IMR-90 (cell line): Measurements from ENCODE around the gene XIRP1. TPM values are rescaled to one million over a fixed set of nuclear protein-coding genes. Genes with fewer than 3 reads are reported as not detected.
A peak's percentile ranks its signal among the peaks of the same experiment; 100 is the strongest.

Experiments
- ATAC-seq: fragments of 200-7000 bp; cut with Tn5 transposase; 2 replicates; pipeline ENCODE4 v1.9.1; 2020; ENCODE audit warnings: low read depth, mild to moderate bottlenecking, moderate library complexity
- BruUV-seq: library from RNA; stranded (reverse); fragments of 400-500 nt; replicated peaks from 2 replicates; lab custom pipeline; 2021; lab: Mats Ljungman, UMichigan
- CTCF ChIA-PET: fragments of 300-600 bp; formaldehyde crosslinking; extraction: SDS; loops from one replicate; lab custom pipeline; 2021; ENCODE audit warnings: antibody characterized with exemption; lab: Yijun Ruan, JAX
- POLR2A ChIA-PET: fragments of 300-600 bp; sonication (Branson Sonifier 250); formaldehyde crosslinking; loops from one replicate; lab custom pipeline; 2022; ENCODE audit warnings: antibody characterized with exemption; ENCODE audit not compliant: unreplicated experiment; lab: Charles Lee
- DNase-seq: peaks from one replicate; pipeline ENCODE4 v3.0.0; 2013
- H2AFZ ChIP-seq: replicated peaks from 2 replicates; pipeline ENCODE3; 2013; ENCODE audit warnings: low read length, mild to moderate bottlenecking; ENCODE audit not compliant: poor library complexity
- H2AK5ac ChIP-seq: 2 replicates; pipeline ENCODE4 v1.6.1; 2013; ENCODE audit warnings: low read depth, low read length, inconsistent platforms
- H2AK9ac ChIP-seq: replicated peaks from 2 replicates; pipeline ENCODE3; 2013; ENCODE audit warnings: mild to moderate bottlenecking, low read depth, low read length, moderate library complexity; ENCODE audit not compliant: poor library complexity
- H2BK120ac ChIP-seq: 2 replicates; pipeline ENCODE4 v1.6.1; 2013; ENCODE audit warnings: low read depth, low read length, inconsistent platforms
- H2BK15ac ChIP-seq: 3 replicates; pipeline ENCODE4 v1.6.1; 2013; ENCODE audit warnings: low read depth, low read length, inconsistent platforms
- H2BK20ac ChIP-seq: 2 replicates; pipeline ENCODE4 v1.6.1; 2013; ENCODE audit warnings: low read depth, mild to moderate bottlenecking, inconsistent platforms, low read length, moderate library complexity
- H2BK5ac ChIP-seq: 2 replicates; pipeline ENCODE4 v1.6.1; 2013; ENCODE audit warnings: mild to moderate bottlenecking, low read depth, low read length, inconsistent platforms; ENCODE audit not compliant: poor library complexity, severe bottlenecking
- H3K14ac ChIP-seq: replicated peaks from 2 replicates; pipeline ENCODE4 v1.6.1; 2013; ENCODE audit warnings: low read depth, low read length, inconsistent platforms
- H3K18ac ChIP-seq: 2 replicates; pipeline ENCODE4 v1.6.1; 2013; ENCODE audit warnings: low read depth, low read length, control low read depth
- H3K23ac ChIP-seq: 2 replicates; pipeline ENCODE4 v1.6.1; 2013; ENCODE audit warnings: low read depth, low read length, inconsistent platforms
- H3K27ac ChIP-seq: 2 replicates; pipeline ENCODE4 v1.5.1; 2013; ENCODE audit warnings: mild to moderate bottlenecking, control low read depth, low read length; ENCODE audit not compliant: insufficient read depth
- H3K27me3 ChIP-seq: 2 replicates; pipeline ENCODE4 v1.6.1; 2013; ENCODE audit warnings: low read length; ENCODE audit not compliant: control insufficient read depth, insufficient read depth
- H3K36me3 ChIP-seq: 2 replicates; pipeline ENCODE4 v1.6.1; 2013; ENCODE audit warnings: low read length, mixed read lengths; ENCODE audit not compliant: control insufficient read depth, insufficient read depth
- H3K4ac ChIP-seq: 2 replicates; pipeline ENCODE4 v1.6.1; 2013; ENCODE audit warnings: low read depth, low read length, inconsistent platforms
- H3K4me1 ChIP-seq: 2 replicates; pipeline ENCODE4 v1.6.1; 2013; ENCODE audit warnings: low read length, mixed read lengths; ENCODE audit not compliant: control insufficient read depth, insufficient read depth
- H3K4me2 ChIP-seq: 2 replicates; pipeline ENCODE4 v1.6.1; 2013; ENCODE audit warnings: low read depth, mild to moderate bottlenecking, control low read depth, low read length, moderate library complexity
- H3K4me3 ChIP-seq: 2 replicates; pipeline ENCODE4 v1.5.1; 2013; ENCODE audit warnings: low read depth, mild to moderate bottlenecking, control low read depth, low read length, moderate library complexity; ENCODE audit not compliant: insufficient read depth
- H3K56ac ChIP-seq: 2 replicates; pipeline ENCODE4 v1.6.1; 2013; ENCODE audit warnings: low read length, inconsistent platforms; ENCODE audit not compliant: insufficient read depth; ENCODE audit errors: extremely low read depth
- H3K79me1 ChIP-seq, 2 experiments: 2 replicates each; pipeline ENCODE4 v1.6.1; 2013; ENCODE audit warnings: low read length in 2 of 2, inconsistent platforms in 1 of 2, low read depth in 1 of 2
- H3K9ac ChIP-seq: 2 replicates; pipeline ENCODE4 v1.6.1; 2013; ENCODE audit warnings: low read depth, low read length, control low read depth
- H3K9me1 ChIP-seq: 2 replicates; pipeline ENCODE4 v1.6.1; 2013; ENCODE audit warnings: low read length, inconsistent platforms; ENCODE audit not compliant: insufficient read depth
- H3K9me3 ChIP-seq: 2 replicates; pipeline ENCODE4 v1.6.1; 2013; ENCODE audit warnings: low read length; ENCODE audit not compliant: control insufficient read depth, insufficient read depth
- H4K20me1 ChIP-seq: 2 replicates; pipeline ENCODE4 v1.6.1; 2013; ENCODE audit warnings: low read length, inconsistent platforms; ENCODE audit not compliant: insufficient read depth
- H4K5ac ChIP-seq: 2 replicates; pipeline ENCODE4 v1.6.1; 2013; ENCODE audit warnings: mild to moderate bottlenecking, low read depth, low read length, control low read depth
- H4K8ac ChIP-seq, 2 experiments: 2 replicates each; pipeline ENCODE4 v1.6.1; 2013; ENCODE audit warnings: low read depth in 2 of 2, low read length in 2 of 2, control low read depth in 1 of 2, inconsistent platforms in 1 of 2
- H4K91ac ChIP-seq: 2 replicates; pipeline ENCODE4 v1.6.1; 2013; ENCODE audit warnings: low read depth, low read length, inconsistent platforms; ENCODE audit not compliant: insufficient read depth
- BHLHE40 ChIP-seq: fragments of 150-350 bp; IDR thresholded peaks from 2 replicates; pipeline ENCODE4 v1.6.1; 2016; ENCODE audit warnings: mild to moderate bottlenecking, low read depth, low read length
- CEBPB ChIP-seq: IDR thresholded peaks from 2 replicates; pipeline ENCODE4 v1.6.1; 2012; ENCODE audit warnings: low read depth, low read length, improper control_type of control experiment
- CHD1 ChIP-seq: IDR thresholded peaks from 2 replicates; pipeline ENCODE4 v1.6.1; 2012; ENCODE audit warnings: low read depth, low read length, improper control_type of control experiment
- CTCF ChIP-seq: conservative IDR thresholded peaks from 2 replicates; pipeline ENCODE4 v1.5.1; 2012; ENCODE audit warnings: mild to moderate bottlenecking, low read depth, low read length, improper control_type of control experiment
- ELK1 ChIP-seq: fragments of 150-350 bp; IDR thresholded peaks from 2 replicates; pipeline ENCODE4 v1.6.1; 2016; ENCODE audit warnings: low read depth, mild to moderate bottlenecking, low read length, moderate library complexity, borderline replicate concordance
- FOS ChIP-seq: fragments of 150-350 bp; IDR thresholded peaks from 2 replicates; pipeline ENCODE4 v1.6.1; 2016; ENCODE audit warnings: low read depth, low read length
- MAFK ChIP-seq: IDR thresholded peaks from 2 replicates; pipeline ENCODE4 v1.6.1; 2012; ENCODE audit warnings: low read depth, low read length, improper control_type of control experiment
- MXI1 ChIP-seq: IDR thresholded peaks from 2 replicates; pipeline ENCODE4 v1.6.1; 2012; ENCODE audit warnings: low read depth, mild to moderate bottlenecking, low read length, moderate library complexity, borderline replicate concordance
- NFE2L2 ChIP-seq: fragments of 150-350 bp; IDR thresholded peaks from 2 replicates; pipeline ENCODE4 v1.6.1; 2016; ENCODE audit warnings: low read depth, mild to moderate bottlenecking, low read length
- POLR2A ChIP-seq: IDR thresholded peaks from 2 replicates; pipeline ENCODE4 v1.6.1; 2012; ENCODE audit warnings: mild to moderate bottlenecking, low read depth, low read length
- RAD21 ChIP-seq: IDR thresholded peaks from 2 replicates; pipeline ENCODE4 v1.6.1; 2012; ENCODE audit warnings: low read length, improper control_type of control experiment
- RCOR1 ChIP-seq: IDR thresholded peaks from 2 replicates; pipeline ENCODE4 v1.6.1; 2012; ENCODE audit warnings: mild to moderate bottlenecking, low read length, improper control_type of control experiment; ENCODE audit not compliant: insufficient replicate concordance
- RFX5 ChIP-seq: IDR thresholded peaks from 2 replicates; pipeline ENCODE4 v1.8.0; 2012; ENCODE audit warnings: low read depth, mild to moderate bottlenecking, low read length, moderate library complexity
- SMC3 ChIP-seq: fragments of 150-350 bp; IDR thresholded peaks from 2 replicates; pipeline ENCODE4 v1.6.1; 2016; ENCODE audit warnings: low read depth, mild to moderate bottlenecking, antibody characterized with exemption, low read length, moderate library complexity
- WGBS, 2 experiments: methylation state at CpG; one replicate each; pipeline versions ENCODE4 v1.1.5 to v1.1.7; 2013; ENCODE audit warnings: missing lambda C conversion rate in 2 of 2; ENCODE audit not compliant: insufficient read length in 1 of 2; ENCODE audit errors: extremely low coverage in 2 of 2; 5-methylcytosine and 5-hydroxymethylcytosine counted together
- dilution Hi-C: fragments of 300-500 bp; cut with HindIII; formaldehyde crosslinking; loops from one replicate; pipeline ENCODE4 v1.14.3; 2018; ENCODE audit warnings: low sequenced_read_pairs; ENCODE audit not compliant: unreplicated experiment
- in situ Hi-C: fragments of 300-500 bp; cut with MboI; formaldehyde crosslinking; loops from 3 replicates; pipeline ENCODE4 v1.14.3; 2019; ENCODE audit warnings: low sequenced_read_pairs, inconsistent platforms, mixed read lengths
- intact Hi-C: fragments of 100-400 bp; cut with micrococcal nuclease; formaldehyde crosslinking; loops from 2 replicates; pipeline ENCODE4 v1.10.0; 2022
- polyA plus RNA-seq, 3 experiments: library from polyadenylated mRNA; depleted of rRNA; stranded (reverse); fragments of >200 nt; gene quantifications; 2 replicates each; pipeline ENCODE4 v1.2.3, GENCODE V29; 2012; ENCODE audit warnings: low replicate concordance in 1 of 3
- total RNA-seq: library from RNA; depleted of rRNA; stranded (reverse); fragments of >200 nt; gene quantifications from 2 replicates; pipeline ENCODE4 v1.2.3, GENCODE V29; 2012
- TF ChIP-seq, protein P1 (sequence below): fragments of 150-350 bp; IDR thresholded peaks from 2 replicates; pipeline ENCODE4 v1.6.1; 2017; ENCODE audit warnings: mild to moderate bottlenecking, antibody characterized with exemption, low read length, low read depth

The XIRP1 gene
- total and polyA plus RNA-seq, 2 of the 4 experiments (the other 2 are of a cell fraction) = under 0.01 to 0.07 TPM

DNA sequence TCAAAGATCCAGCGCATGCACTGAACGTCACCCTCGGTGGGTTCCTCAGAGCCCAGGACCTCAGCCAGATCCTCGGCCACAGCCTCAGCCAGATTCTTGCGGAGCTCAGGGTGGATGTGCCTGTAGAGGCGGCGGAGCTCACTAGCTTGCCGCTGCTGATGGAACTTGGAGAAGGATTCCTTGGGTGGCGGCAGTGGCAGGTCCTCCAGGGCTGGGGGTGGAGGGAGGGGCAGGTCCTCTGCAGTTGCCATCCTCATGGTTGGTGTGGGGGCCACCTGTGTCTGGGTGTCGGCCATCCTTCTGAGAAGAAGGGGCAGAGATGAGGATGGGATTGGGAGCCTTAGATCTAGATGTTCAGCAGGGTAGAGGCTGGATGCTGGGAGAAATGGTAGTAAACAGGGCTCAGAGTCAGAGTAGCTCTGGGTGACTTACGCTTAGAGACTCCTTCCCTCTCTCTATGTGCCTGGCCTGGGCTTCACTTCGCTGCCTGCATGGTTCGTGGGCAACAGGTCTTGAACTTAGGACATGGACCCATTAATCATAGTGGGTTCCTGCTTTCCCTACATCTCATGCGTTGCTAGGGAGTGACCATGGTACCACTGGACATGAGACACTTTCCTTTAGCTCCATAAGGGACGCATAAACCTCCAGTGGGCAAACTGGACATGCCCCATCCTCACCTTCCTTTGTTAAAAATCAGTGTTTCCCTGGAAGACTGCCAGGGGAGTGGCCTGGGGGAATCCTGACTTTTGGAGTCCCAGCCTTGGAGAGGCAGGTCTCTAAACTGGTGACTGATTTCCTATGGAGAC lies 3.0 kb downstream of the XIRP1 start:
- intact Hi-C loops = loop anchor here (2.0 kb wide), 1 partner anchor 63 kb away; no protein-coding TSS in a partner anchor
- TF ChIP-seq NFE2L2 (no peak), MXI1 (no peak), CHD1 (no peak), RAD21 (no peak), FOS (no peak), RCOR1 (no peak), SMC3 (no peak), ELK1 (no peak), RFX5 (no peak), BHLHE40 (no peak), CEBPB (no peak), MAFK (no peak), POLR2A (no peak), CTCF (no peak)
- TF ChIP-seq, protein P1, sequence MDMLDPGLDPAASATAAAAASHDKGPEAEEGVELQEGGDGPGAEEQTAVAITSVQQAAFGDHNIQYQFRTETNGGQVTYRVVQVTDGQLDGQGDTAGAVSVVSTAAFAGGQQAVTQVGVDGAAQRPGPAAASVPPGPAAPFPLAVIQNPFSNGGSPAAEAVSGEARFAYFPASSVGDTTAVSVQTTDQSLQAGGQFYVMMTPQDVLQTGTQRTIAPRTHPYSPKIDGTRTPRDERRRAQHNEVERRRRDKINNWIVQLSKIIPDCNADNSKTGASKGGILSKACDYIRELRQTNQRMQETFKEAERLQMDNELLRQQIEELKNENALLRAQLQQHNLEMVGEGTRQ = no peak

More for the DNA sequence above, 3.0 kb downstream of the XIRP1 start:
- H3K4me1 ChIP-seq = peaks cover 9% of the 10 kb centered on the region
- dilution Hi-C loops = no loop called here
- H3K79me1 ChIP-seq = no peaks in the 10 kb centered on the region
- in situ Hi-C loops = no loop called here
- no peak overlapping the region for H3K14ac ChIP-seq
- no peak overlapping the region for H3K18ac ChIP-seq
- ATAC-seq (peak; percentile 18), DNase-seq (no peak)
- H3K9ac ChIP-seq = no peak overlapping the region
- H2AK9ac ChIP-seq = peak overlapping the region; percentile 52
- no peak overlapping the region for H4K5ac ChIP-seq
- H2BK120ac ChIP-seq = no peak overlapping the region; the same call in 1 of the 2 replicates
- H4K20me1 ChIP-seq = no peaks in the 10 kb centered on the region; the same call in 1 of the 2 replicates
- H3K4me3 ChIP-seq = no peak overlapping the region
- H2BK5ac ChIP-seq = no peak overlapping the region
- no peak overlapping the region; the same call in 1 of the 2 replicates for H3K4ac ChIP-seq
- H3K9me3 ChIP-seq = no peaks in the 10 kb centered on the region
- no peak overlapping the region for H4K8ac ChIP-seq
- ChIA-PET CTCF (interaction anchor here (0.7 to 3.0 kb wide), 6 partner anchors 9 to 103 kb away, joined by 3 to 13 read pairs (median 4); partner anchors contain the start of gene CX3CR1), POLR2A (no interaction called here)
- no peak overlapping the region for H3K23ac ChIP-seq
- H3K9me1 ChIP-seq = peaks cover 12% of the 10 kb centered on the region
- no peak overlapping the region for H4K91ac ChIP-seq
- peak overlapping the region; percentile 29; the same call in 1 of the 2 replicates for H2AK5ac ChIP-seq
- no peaks in the 10 kb centered on the region for H3K27me3 ChIP-seq
- 66% methylated on average over 10 of the region's 15 CpGs; no CpG with 5 or more reads in 1 of the 2 experiments for WGBS, 2 experiments
- no peak overlapping the region for H3K27ac ChIP-seq
- H2BK15ac ChIP-seq = no peak overlapping the region
- BruUV-seq = no TSS peak
- H2BK20ac ChIP-seq = no peak overlapping the region
- H3K4me2 ChIP-seq = no peak overlapping the region
- H3K56ac ChIP-seq = no peak overlapping the region
- H3K36me3 ChIP-seq = no peaks in the 10 kb centered on the region
- H2AFZ ChIP-seq = peak overlapping the region; percentile 40
